HL-60 (cell line): ENCODE results near the gene DDX46.

Experiments used
- CTCF ChIP-seq: IDR thresholded peaks from one replicate; pipeline ENCODE4 v1.5.1; 2011; ENCODE audit warnings: low read length, control low read depth, inconsistent platforms; ENCODE audit not compliant: insufficient read depth
- GABPA ChIP-seq: IDR thresholded peaks from 2 replicates; pipeline ENCODE4 v1.6.1; 2012; ENCODE audit warnings: low read depth
- POLR2AphosphoS5 ChIP-seq: IDR thresholded peaks from 2 replicates; pipeline ENCODE4 v1.6.1; 2012; ENCODE audit warnings: low read depth
- REST ChIP-seq: IDR thresholded peaks from 2 replicates; pipeline ENCODE4 v1.6.1; 2012; ENCODE audit warnings: low read depth; ENCODE audit not compliant: insufficient replicate concordance

DNA sequence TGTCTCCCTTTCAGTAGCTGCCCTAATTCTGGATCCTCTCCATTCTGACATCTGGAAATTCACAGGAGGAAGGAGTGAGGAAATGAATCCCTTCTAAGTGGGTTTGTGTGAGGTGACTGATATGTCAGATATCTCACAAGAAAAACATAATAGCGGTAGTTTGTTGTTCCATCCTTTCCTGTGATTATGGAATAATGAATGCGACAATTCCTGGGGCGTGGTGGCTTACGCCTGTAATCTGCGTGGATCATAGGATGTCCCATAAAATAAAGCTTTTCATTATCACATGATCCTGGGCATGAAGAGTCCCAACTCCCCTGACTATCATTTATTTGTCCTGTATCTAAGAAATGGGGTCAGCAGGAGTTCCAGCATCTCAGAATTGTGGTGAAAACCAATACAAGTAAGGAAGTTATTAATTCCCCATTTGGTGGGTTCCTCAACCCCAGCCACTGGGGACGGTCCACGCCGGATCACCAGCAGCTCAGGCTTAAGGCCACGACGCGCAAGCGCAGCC lies 86.8 kb downstream of the DDX46 start:
- TF ChIP-seq CTCF (no peak), POLR2AphosphoS5 (no peak), REST (no peak), GABPA (no peak)
